IMR-90 (cell line): ENCODE data around the gene RELL1. TPM values are rescaled to one million over a fixed set of nuclear protein-coding genes. Genes with fewer than 3 reads are reported as not detected.

ENCODE experiments used
- ATAC-seq: fragments of 200-7000 bp; cut with Tn5 transposase; 2 replicates; pipeline ENCODE4 v1.9.1; 2020; ENCODE audit warnings: low read depth, mild to moderate bottlenecking, moderate library complexity
- BruUV-seq: library from RNA; stranded (reverse); fragments of 400-500 nt; replicated peaks from 2 replicates; lab custom pipeline; 2021; lab: Mats Ljungman, UMichigan
- CTCF ChIA-PET: fragments of 300-600 bp; formaldehyde crosslinking; extraction: SDS; loops from one replicate; lab custom pipeline; 2021; ENCODE audit warnings: antibody characterized with exemption; lab: Yijun Ruan, JAX
- POLR2A ChIA-PET: fragments of 300-600 bp; sonication (Branson Sonifier 250); formaldehyde crosslinking; loops from one replicate; lab custom pipeline; 2022; ENCODE audit warnings: antibody characterized with exemption; ENCODE audit not compliant: unreplicated experiment; lab: Charles Lee
- DNase-seq: peaks from one replicate; pipeline ENCODE4 v3.0.0; 2013
- H2AFZ ChIP-seq: replicated peaks from 2 replicates; pipeline ENCODE3; 2013; ENCODE audit warnings: low read length, mild to moderate bottlenecking; ENCODE audit not compliant: poor library complexity
- H2AK5ac ChIP-seq: 2 replicates; pipeline ENCODE4 v1.6.1; 2013; ENCODE audit warnings: low read depth, low read length, inconsistent platforms
- H2AK9ac ChIP-seq: replicated peaks from 2 replicates; pipeline ENCODE3; 2013; ENCODE audit warnings: mild to moderate bottlenecking, low read depth, low read length, moderate library complexity; ENCODE audit not compliant: poor library complexity
- H2BK120ac ChIP-seq: 2 replicates; pipeline ENCODE4 v1.6.1; 2013; ENCODE audit warnings: low read depth, low read length, inconsistent platforms
- H2BK15ac ChIP-seq: 3 replicates; pipeline ENCODE4 v1.6.1; 2013; ENCODE audit warnings: low read depth, low read length, inconsistent platforms
- H2BK20ac ChIP-seq: 2 replicates; pipeline ENCODE4 v1.6.1; 2013; ENCODE audit warnings: low read depth, mild to moderate bottlenecking, inconsistent platforms, low read length, moderate library complexity
- H2BK5ac ChIP-seq: 2 replicates; pipeline ENCODE4 v1.6.1; 2013; ENCODE audit warnings: mild to moderate bottlenecking, low read depth, low read length, inconsistent platforms; ENCODE audit not compliant: poor library complexity, severe bottlenecking
- H3K14ac ChIP-seq: replicated peaks from 2 replicates; pipeline ENCODE4 v1.6.1; 2013; ENCODE audit warnings: low read depth, low read length, inconsistent platforms
- H3K18ac ChIP-seq: 2 replicates; pipeline ENCODE4 v1.6.1; 2013; ENCODE audit warnings: low read depth, low read length, control low read depth
- H3K23ac ChIP-seq: 2 replicates; pipeline ENCODE4 v1.6.1; 2013; ENCODE audit warnings: low read depth, low read length, inconsistent platforms
- H3K27ac ChIP-seq: 2 replicates; pipeline ENCODE4 v1.5.1; 2013; ENCODE audit warnings: mild to moderate bottlenecking, control low read depth, low read length; ENCODE audit not compliant: insufficient read depth
- H3K27me3 ChIP-seq: 2 replicates; pipeline ENCODE4 v1.6.1; 2013; ENCODE audit warnings: low read length; ENCODE audit not compliant: control insufficient read depth, insufficient read depth
- H3K36me3 ChIP-seq: 2 replicates; pipeline ENCODE4 v1.6.1; 2013; ENCODE audit warnings: low read length, mixed read lengths; ENCODE audit not compliant: control insufficient read depth, insufficient read depth
- H3K4ac ChIP-seq: 2 replicates; pipeline ENCODE4 v1.6.1; 2013; ENCODE audit warnings: low read depth, low read length, inconsistent platforms
- H3K4me1 ChIP-seq: 2 replicates; pipeline ENCODE4 v1.6.1; 2013; ENCODE audit warnings: low read length, mixed read lengths; ENCODE audit not compliant: control insufficient read depth, insufficient read depth
- H3K4me2 ChIP-seq: 2 replicates; pipeline ENCODE4 v1.6.1; 2013; ENCODE audit warnings: low read depth, mild to moderate bottlenecking, control low read depth, low read length, moderate library complexity
- H3K4me3 ChIP-seq: 2 replicates; pipeline ENCODE4 v1.5.1; 2013; ENCODE audit warnings: low read depth, mild to moderate bottlenecking, control low read depth, low read length, moderate library complexity; ENCODE audit not compliant: insufficient read depth
- H3K56ac ChIP-seq: 2 replicates; pipeline ENCODE4 v1.6.1; 2013; ENCODE audit warnings: low read length, inconsistent platforms; ENCODE audit not compliant: insufficient read depth; ENCODE audit errors: extremely low read depth
- H3K79me1 ChIP-seq, 2 experiments: 2 replicates each; pipeline ENCODE4 v1.6.1; 2013; ENCODE audit warnings: low read length in 2 of 2, inconsistent platforms in 1 of 2, low read depth in 1 of 2
- H3K9ac ChIP-seq: 2 replicates; pipeline ENCODE4 v1.6.1; 2013; ENCODE audit warnings: low read depth, low read length, control low read depth
- H3K9me1 ChIP-seq: 2 replicates; pipeline ENCODE4 v1.6.1; 2013; ENCODE audit warnings: low read length, inconsistent platforms; ENCODE audit not compliant: insufficient read depth
- H3K9me3 ChIP-seq: 2 replicates; pipeline ENCODE4 v1.6.1; 2013; ENCODE audit warnings: low read length; ENCODE audit not compliant: control insufficient read depth, insufficient read depth
- H4K20me1 ChIP-seq: 2 replicates; pipeline ENCODE4 v1.6.1; 2013; ENCODE audit warnings: low read length, inconsistent platforms; ENCODE audit not compliant: insufficient read depth
- H4K5ac ChIP-seq: 2 replicates; pipeline ENCODE4 v1.6.1; 2013; ENCODE audit warnings: mild to moderate bottlenecking, low read depth, low read length, control low read depth
- H4K8ac ChIP-seq, 2 experiments: 2 replicates each; pipeline ENCODE4 v1.6.1; 2013; ENCODE audit warnings: low read depth in 2 of 2, low read length in 2 of 2, control low read depth in 1 of 2, inconsistent platforms in 1 of 2
- H4K91ac ChIP-seq: 2 replicates; pipeline ENCODE4 v1.6.1; 2013; ENCODE audit warnings: low read depth, low read length, inconsistent platforms; ENCODE audit not compliant: insufficient read depth
- BHLHE40 ChIP-seq: fragments of 150-350 bp; IDR thresholded peaks from 2 replicates; pipeline ENCODE4 v1.6.1; 2016; ENCODE audit warnings: mild to moderate bottlenecking, low read depth, low read length
- CEBPB ChIP-seq: IDR thresholded peaks from 2 replicates; pipeline ENCODE4 v1.6.1; 2012; ENCODE audit warnings: low read depth, low read length, improper control_type of control experiment
- CHD1 ChIP-seq: IDR thresholded peaks from 2 replicates; pipeline ENCODE4 v1.6.1; 2012; ENCODE audit warnings: low read depth, low read length, improper control_type of control experiment
- FOS ChIP-seq: fragments of 150-350 bp; IDR thresholded peaks from 2 replicates; pipeline ENCODE4 v1.6.1; 2016; ENCODE audit warnings: low read depth, low read length
- MAZ ChIP-seq: IDR thresholded peaks from 2 replicates; pipeline ENCODE4 v1.6.1; 2012; ENCODE audit warnings: low read depth, mild to moderate bottlenecking, low read length, improper control_type of control experiment, moderate library complexity, borderline replicate concordance
- MXI1 ChIP-seq: IDR thresholded peaks from 2 replicates; pipeline ENCODE4 v1.6.1; 2012; ENCODE audit warnings: low read depth, mild to moderate bottlenecking, low read length, moderate library complexity, borderline replicate concordance
- POLR2A ChIP-seq: IDR thresholded peaks from 2 replicates; pipeline ENCODE4 v1.6.1; 2012; ENCODE audit warnings: mild to moderate bottlenecking, low read depth, low read length
- WGBS, 2 experiments: methylation state at CpG; one replicate each; pipeline versions ENCODE4 v1.1.5 to v1.1.7; 2013; ENCODE audit warnings: missing lambda C conversion rate in 2 of 2; ENCODE audit not compliant: insufficient read length in 1 of 2; ENCODE audit errors: extremely low coverage in 2 of 2; 5-methylcytosine and 5-hydroxymethylcytosine counted together
- dilution Hi-C: fragments of 300-500 bp; cut with HindIII; formaldehyde crosslinking; loops from one replicate; pipeline ENCODE4 v1.14.3; 2018; ENCODE audit warnings: low sequenced_read_pairs; ENCODE audit not compliant: unreplicated experiment
- in situ Hi-C: fragments of 300-500 bp; cut with MboI; formaldehyde crosslinking; loops from 3 replicates; pipeline ENCODE4 v1.14.3; 2019; ENCODE audit warnings: low sequenced_read_pairs, inconsistent platforms, mixed read lengths
- intact Hi-C: fragments of 100-400 bp; cut with micrococcal nuclease; formaldehyde crosslinking; loops from 2 replicates; pipeline ENCODE4 v1.10.0; 2022
- polyA plus RNA-seq, 3 experiments: library from polyadenylated mRNA; depleted of rRNA; stranded (reverse); fragments of >200 nt; gene quantifications; 2 replicates each; pipeline ENCODE4 v1.2.3, GENCODE V29; 2012; ENCODE audit warnings: low replicate concordance in 1 of 3
- total RNA-seq: library from RNA; depleted of rRNA; stranded (reverse); fragments of >200 nt; gene quantifications from 2 replicates; pipeline ENCODE4 v1.2.3, GENCODE V29; 2012
- TF ChIP-seq, protein P1 (sequence below): fragments of 150-350 bp; IDR thresholded peaks from 2 replicates; pipeline ENCODE4 v1.6.1; 2017; ENCODE audit warnings: mild to moderate bottlenecking, antibody characterized with exemption, low read length, low read depth

Gene RELL1
- total and polyA plus RNA-seq, 2 of the 4 experiments (the other 2 are of a cell fraction), result 6.8 to 39.6 TPM

DNA sequence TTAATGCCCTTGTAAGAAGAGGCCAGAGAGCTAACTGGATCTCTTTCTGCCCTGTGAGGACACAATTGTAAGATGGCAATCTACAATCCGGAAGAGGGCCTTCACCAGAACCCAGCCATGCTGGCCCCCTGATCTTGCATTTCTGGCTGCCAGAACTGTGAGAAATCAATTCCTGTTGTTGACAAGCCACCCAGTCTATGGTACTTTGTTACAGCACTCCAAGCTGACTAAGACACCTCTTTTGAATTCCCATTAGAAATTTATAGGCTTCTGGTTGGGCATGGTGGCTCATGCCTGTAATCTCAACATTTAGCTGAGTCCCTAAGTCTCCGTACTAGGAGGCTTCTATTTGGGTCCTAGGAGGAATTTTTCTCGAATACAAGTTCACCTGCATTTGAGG, 48.8 kb upstream of the RELL1 start:
- no peak overlapping the region for H3K18ac ChIP-seq
- H3K79me1 ChIP-seq, result no peaks in the 10 kb centered on the region
- no peak overlapping the region for H2AK5ac ChIP-seq
- no peaks in the 10 kb centered on the region for H3K9me1 ChIP-seq
- no TSS peak for BruUV-seq
- in situ Hi-C loops, result no loop called here
- H3K9me3 ChIP-seq, result no peaks in the 10 kb centered on the region
- CTCF ChIA-PET, result no interaction called here
- POLR2A ChIA-PET, result no interaction called here
- intact Hi-C loops, result no loop called here
- DNase-seq, result no peak
- no peak overlapping the region for H2AK9ac ChIP-seq
- no peaks in the 10 kb centered on the region for H3K36me3 ChIP-seq
- H2BK5ac ChIP-seq, result no peak overlapping the region
- no peak overlapping the region for H3K27ac ChIP-seq
- WGBS, 2 experiments, result no CpG with 5 or more reads among the region's 3 CpGs
- H4K91ac ChIP-seq, result no peak overlapping the region
- H4K20me1 ChIP-seq, result no peaks in the 10 kb centered on the region
- no peak overlapping the region for H3K23ac ChIP-seq
- no peak overlapping the region for H2BK20ac ChIP-seq
- H2AFZ ChIP-seq, result no peak overlapping the region
- H2BK120ac ChIP-seq, result no peak overlapping the region
- H3K14ac ChIP-seq, result no peak overlapping the region
- no peak overlapping the region for H4K8ac ChIP-seq
- H3K27me3 ChIP-seq, result no peaks in the 10 kb centered on the region; the same call in 1 of the 2 replicates
- no peaks in the 10 kb centered on the region for H3K4me1 ChIP-seq
- no peak overlapping the region for H3K9ac ChIP-seq
- no peak overlapping the region for H3K4me3 ChIP-seq
- no peak overlapping the region for H3K4ac ChIP-seq
- no peak for ATAC-seq
- H2BK15ac ChIP-seq, result no peak overlapping the region
- H4K5ac ChIP-seq, result no peak overlapping the region
- no peak for TF ChIP-seq MXI1
- no peak for TF ChIP-seq POLR2A
- TF ChIP-seq FOS, result no peak
- TF ChIP-seq BHLHE40, result no peak
- no peak for TF ChIP-seq CEBPB
- TF ChIP-seq, protein P1, sequence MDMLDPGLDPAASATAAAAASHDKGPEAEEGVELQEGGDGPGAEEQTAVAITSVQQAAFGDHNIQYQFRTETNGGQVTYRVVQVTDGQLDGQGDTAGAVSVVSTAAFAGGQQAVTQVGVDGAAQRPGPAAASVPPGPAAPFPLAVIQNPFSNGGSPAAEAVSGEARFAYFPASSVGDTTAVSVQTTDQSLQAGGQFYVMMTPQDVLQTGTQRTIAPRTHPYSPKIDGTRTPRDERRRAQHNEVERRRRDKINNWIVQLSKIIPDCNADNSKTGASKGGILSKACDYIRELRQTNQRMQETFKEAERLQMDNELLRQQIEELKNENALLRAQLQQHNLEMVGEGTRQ, result no peak
- no peak for TF ChIP-seq MAZ
- TF ChIP-seq CHD1, result no peak
- H3K56ac ChIP-seq, result no peak overlapping the region; the same call in 1 of the 2 replicates
- no peak overlapping the region for H3K4me2 ChIP-seq
- dilution Hi-C loops, result no loop called here
